Parathyroid adenoma (tissue), 2 donors: Measurements from ENCODE around the gene ONECUT3.

Experiments
- H2AFZ ChIP-seq: fragments of 300-600 bp; sonication (generic); one replicate; pipeline ENCODE4 v1.7.0; 2017; ENCODE audit warnings: antibody characterized with exemption, mild to moderate bottlenecking
- H3K27ac ChIP-seq: fragments of 300-600 bp; sonication (generic); one replicate; pipeline ENCODE4 v1.7.0; 2017
- H3K27me3 ChIP-seq: fragments of 300-600 bp; sonication (generic); one replicate; pipeline ENCODE4 v1.7.0; 2017; ENCODE audit warnings: low read length; ENCODE audit not compliant: control insufficient read depth, insufficient read depth
- H3K36me3 ChIP-seq: fragments of 300-600 bp; sonication (generic); one replicate; pipeline ENCODE4 v1.7.0; 2017; ENCODE audit warnings: low read length; ENCODE audit not compliant: control insufficient read depth, insufficient read depth
- H3K4me1 ChIP-seq: fragments of 300-600 bp; sonication (generic); one replicate; pipeline ENCODE4 v1.7.0; 2017; ENCODE audit warnings: control low read depth
- H3K4me2 ChIP-seq: fragments of 300-600 bp; sonication (generic); one replicate; pipeline ENCODE4 v1.7.0; 2017; ENCODE audit warnings: low read length
- H3K4me3 ChIP-seq: fragments of 300-600 bp; sonication (generic); one replicate; pipeline ENCODE4 v1.7.0; 2017; ENCODE audit warnings: low read depth, low read length
- H3K79me2 ChIP-seq: fragments of 300-600 bp; sonication (generic); one replicate; pipeline ENCODE4 v1.7.0; 2017; ENCODE audit warnings: control low read depth
- H3K9ac ChIP-seq: fragments of 300-600 bp; sonication (generic); one replicate; pipeline ENCODE4 v1.7.0; 2017; ENCODE audit warnings: mild to moderate bottlenecking
- H3K9me3 ChIP-seq: fragments of 300-600 bp; sonication (generic); one replicate; pipeline ENCODE4 v1.7.0; 2017; ENCODE audit warnings: low read length; ENCODE audit not compliant: control insufficient read depth
- TF ChIP-seq, protein P1 (sequence below): fragments of 300-600 bp; sonication (generic); IDR thresholded peaks from one replicate; pipeline ENCODE4 v1.7.0; 2017; ENCODE audit warnings: antibody characterized with exemption, mild to moderate bottlenecking
- donor health status: primary hyperparathyroidism.

ONECUT3 gene

GRCh38 chr19:1718420-1719291 is 34.6 kb upstream of the ONECUT3 start:
- H3K27me3 ChIP-seq = peaks cover 5% of the 10 kb centered on the region
- H3K27ac ChIP-seq = no peak overlapping the region
- TF ChIP-seq, protein P1, sequence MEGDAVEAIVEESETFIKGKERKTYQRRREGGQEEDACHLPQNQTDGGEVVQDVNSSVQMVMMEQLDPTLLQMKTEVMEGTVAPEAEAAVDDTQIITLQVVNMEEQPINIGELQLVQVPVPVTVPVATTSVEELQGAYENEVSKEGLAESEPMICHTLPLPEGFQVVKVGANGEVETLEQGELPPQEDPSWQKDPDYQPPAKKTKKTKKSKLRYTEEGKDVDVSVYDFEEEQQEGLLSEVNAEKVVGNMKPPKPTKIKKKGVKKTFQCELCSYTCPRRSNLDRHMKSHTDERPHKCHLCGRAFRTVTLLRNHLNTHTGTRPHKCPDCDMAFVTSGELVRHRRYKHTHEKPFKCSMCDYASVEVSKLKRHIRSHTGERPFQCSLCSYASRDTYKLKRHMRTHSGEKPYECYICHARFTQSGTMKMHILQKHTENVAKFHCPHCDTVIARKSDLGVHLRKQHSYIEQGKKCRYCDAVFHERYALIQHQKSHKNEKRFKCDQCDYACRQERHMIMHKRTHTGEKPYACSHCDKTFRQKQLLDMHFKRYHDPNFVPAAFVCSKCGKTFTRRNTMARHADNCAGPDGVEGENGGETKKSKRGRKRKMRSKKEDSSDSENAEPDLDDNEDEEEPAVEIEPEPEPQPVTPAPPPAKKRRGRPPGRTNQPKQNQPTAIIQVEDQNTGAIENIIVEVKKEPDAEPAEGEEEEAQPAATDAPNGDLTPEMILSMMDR = no peak

DNA sequence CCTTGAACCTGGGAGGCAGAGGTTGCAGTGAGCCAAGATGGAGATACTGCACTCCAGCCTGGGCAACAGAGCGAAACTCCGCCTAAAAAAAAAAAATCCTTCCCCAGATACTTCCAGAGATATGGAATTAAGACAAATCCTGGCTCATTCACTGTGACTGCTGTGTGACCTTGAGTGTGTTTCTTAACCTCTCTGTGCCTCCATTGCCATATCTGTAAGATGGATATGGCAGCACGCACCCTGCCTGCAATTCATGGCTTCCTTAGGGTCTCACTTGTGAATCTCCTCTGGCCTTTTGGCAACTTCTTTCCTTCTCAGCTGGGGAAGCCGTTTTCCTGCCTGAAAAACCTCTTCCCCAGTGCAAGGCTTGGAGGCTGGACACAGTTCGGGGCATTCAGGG is 33.8 kb upstream of the ONECUT3 start:
- Histone ChIP-seq H3K27me3 (peaks cover 5% of the 10 kb centered on the region), H3K79me2 (no peaks in the 10 kb centered on the region), H2AFZ (no peak overlapping the region), H3K4me2 (no peak overlapping the region), H3K36me3 (no peaks in the 10 kb centered on the region), H3K4me1 (no peaks in the 10 kb centered on the region), H3K9me3 (no peaks in the 10 kb centered on the region), H3K4me3 (no peak overlapping the region), H3K9ac (no peak overlapping the region), H3K27ac (no peak overlapping the region)
- TF ChIP-seq, protein P1 = no peak

More at GRCh38 chr19:1718420-1719291, 34.6 kb upstream of the ONECUT3 start:
- H3K9ac ChIP-seq = no peak overlapping the region
- H3K4me3 ChIP-seq = no peak overlapping the region
- H3K4me2 ChIP-seq = no peak overlapping the region
- H3K9me3 ChIP-seq = no peaks in the 10 kb centered on the region
- H3K79me2 ChIP-seq = no peaks in the 10 kb centered on the region
- no peaks in the 10 kb centered on the region for H3K4me1 ChIP-seq
- no peaks in the 10 kb centered on the region for H3K36me3 ChIP-seq
- H2AFZ ChIP-seq = no peak overlapping the region

GRCh38 chr19:1720237-1720636 is 33.1 kb upstream of the ONECUT3 start:
- no peaks in the 10 kb centered on the region for H3K9me3 ChIP-seq
- no peak overlapping the region for H3K9ac ChIP-seq
- no peaks in the 10 kb centered on the region for H3K36me3 ChIP-seq
- no peak overlapping the region for H2AFZ ChIP-seq
- peaks cover 5% of the 10 kb centered on the region for H3K27me3 ChIP-seq
- TF ChIP-seq, protein P1 = no peak
- H3K4me2 ChIP-seq = no peak overlapping the region
- no peak overlapping the region for H3K4me3 ChIP-seq
- H3K79me2 ChIP-seq = no peaks in the 10 kb centered on the region
- H3K4me1 ChIP-seq = no peaks in the 10 kb centered on the region
- no peak overlapping the region for H3K27ac ChIP-seq

- Histone ChIP-seq H2AFZ (peak overlapping the region; percentile 92), H3K4me1 (peaks cover 3% of the 10 kb centered on the region), H3K9ac (no peak overlapping the region), H3K9me3 (no peaks in the 10 kb centered on the region), H3K27me3 (no peaks in the 10 kb centered on the region), H3K4me2 (peak overlapping the region; percentile 81), H3K4me3 (peak overlapping the region; percentile 52), H3K36me3 (no peaks in the 10 kb centered on the region), H3K79me2 (no peaks in the 10 kb centered on the region), H3K27ac (no peak overlapping the region)
- TF ChIP-seq, protein P1 = no peak
Observed at GRCh38 chr19:1725100-1726064, 27.9 kb upstream of the ONECUT3 start.
